ENCODE data around the gene BACH2. TPM values are rescaled to one million over a fixed set of nuclear protein-coding genes. Genes with fewer than 3 reads are reported as not detected.

BACH2 gene
- total and polyA plus RNA-seq, 9 of the 15 experiments (the other 6 are each of a cell fraction or from before 2014, with no cell fraction given), result 0.06 to 3.1 (median 0.59) TPM

DNA sequence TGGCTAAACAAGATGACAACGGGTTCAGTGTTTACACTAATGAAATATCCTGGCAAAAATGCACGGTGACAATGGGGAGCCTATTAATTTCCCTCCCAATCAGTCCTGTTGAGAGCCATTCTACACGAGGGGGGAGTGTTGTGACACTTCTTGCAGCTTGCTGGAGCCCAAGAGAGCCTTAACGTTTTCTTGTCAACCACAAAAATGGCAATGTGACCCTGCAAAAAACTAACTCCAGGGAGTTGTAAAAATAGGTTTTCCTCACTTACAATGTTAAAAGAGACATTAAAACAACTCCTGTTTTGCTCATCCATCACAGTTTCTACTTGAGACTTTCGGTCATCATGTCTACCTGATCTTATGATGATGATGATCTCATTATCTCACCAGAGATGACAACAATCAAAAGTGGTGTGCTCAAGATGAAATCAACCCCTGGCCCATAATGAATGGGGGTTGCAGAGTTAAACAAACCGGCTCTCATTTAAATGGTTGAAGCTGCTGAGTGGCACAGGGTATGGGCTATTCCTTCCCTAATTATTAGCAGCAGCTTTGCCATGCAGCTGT lies 344.5 kb downstream of the BACH2 start (continued):
- no peak for TF ChIP-seq PHTF2 (CRISPR knock-in tag; IDR thresholded peaks at IDR 0.05)

DNA sequence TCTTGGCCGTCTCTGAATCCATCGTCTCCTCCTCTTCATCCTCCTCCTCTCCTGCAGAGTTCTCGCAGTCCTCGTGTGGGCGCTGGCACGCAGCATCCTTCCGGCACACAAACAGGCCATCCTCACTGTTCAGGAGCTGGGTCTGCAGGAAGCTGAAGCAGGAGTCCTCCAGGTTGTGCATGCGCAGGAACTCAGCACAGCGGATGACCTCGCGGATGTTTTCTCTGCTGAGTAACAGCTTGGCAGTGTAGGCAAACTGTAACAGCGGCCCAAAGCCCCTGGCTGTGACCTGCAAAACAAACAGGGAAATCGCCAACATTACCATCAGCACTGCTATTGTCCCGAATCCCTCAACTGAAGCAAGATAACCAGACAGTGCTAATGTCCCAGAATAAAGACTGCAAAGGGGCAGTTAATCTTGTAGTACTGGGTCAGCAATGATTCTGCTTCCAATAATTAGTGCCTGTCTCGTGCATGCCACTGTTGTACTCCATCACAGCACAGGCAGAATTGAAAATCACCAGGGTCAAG lies 345.0 kb downstream of the BACH2 start:
- no peaks in the 10 kb centered on the region for H3K36me3 ChIP-seq (ENCODE audit: control insufficient read depth, insufficient read depth, low read length)
- intact Hi-C loops (cut with micrococcal nuclease) (no loop called here), in situ Hi-C loops (cut with MboI) (no loop called here)
- H3K9ac ChIP-seq (ENCODE audit: insufficient read depth in 1 of 2, low read depth in 2 of 2, low read length in 2 of 2), result peak overlapping the region in 1 of 2 experiments; percentile 31; a peak in 1 of 4 replicates
- peak in 1 of 2 experiments; percentile 16; a peak in 1 of 4 replicates for TF ChIP-seq RAD21 (CRISPR knock-in tag; conservative IDR thresholded peaks at IDR 0.05 in 1 of 2, IDR thresholded peaks at IDR 0.05 in 1 of 2)
- TF ChIP-seq CTBP1 (IDR thresholded peaks at IDR 0.05; ENCODE audit: borderline replicate concordance), result 0 out of 2 replicates have a peak, but pooled peaks have one; percentile 20
- TF ChIP-seq, protein P1, sequence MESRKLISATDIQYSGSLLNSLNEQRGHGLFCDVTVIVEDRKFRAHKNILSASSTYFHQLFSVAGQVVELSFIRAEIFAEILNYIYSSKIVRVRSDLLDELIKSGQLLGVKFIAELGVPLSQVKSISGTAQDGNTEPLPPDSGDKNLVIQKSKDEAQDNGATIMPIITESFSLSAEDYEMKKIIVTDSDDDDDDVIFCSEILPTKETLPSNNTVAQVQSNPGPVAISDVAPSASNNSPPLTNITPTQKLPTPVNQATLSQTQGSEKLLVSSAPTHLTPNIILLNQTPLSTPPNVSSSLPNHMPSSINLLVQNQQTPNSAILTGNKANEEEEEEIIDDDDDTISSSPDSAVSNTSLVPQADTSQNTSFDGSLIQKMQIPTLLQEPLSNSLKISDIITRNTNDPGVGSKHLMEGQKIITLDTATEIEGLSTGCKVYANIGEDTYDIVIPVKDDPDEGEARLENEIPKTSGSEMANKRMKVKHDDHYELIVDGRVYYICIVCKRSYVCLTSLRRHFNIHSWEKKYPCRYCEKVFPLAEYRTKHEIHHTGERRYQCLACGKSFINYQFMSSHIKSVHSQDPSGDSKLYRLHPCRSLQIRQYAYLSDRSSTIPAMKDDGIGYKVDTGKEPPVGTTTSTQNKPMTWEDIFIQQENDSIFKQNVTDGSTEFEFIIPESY (CRISPR knock-in tag; IDR thresholded peaks at IDR 0.05), result peak; percentile 75
- TF ChIP-seq NRF1 (conservative IDR thresholded peaks at IDR 0.05 in 1 of 2, IDR thresholded peaks at IDR 0.05 in 1 of 2), result peak in 1 of 2 experiments; percentile 52; a peak in 2 of 4 replicates
- TF ChIP-seq BHLHE40 (IDR thresholded peaks at IDR 0.05; ENCODE audit: low read length), result no peak
- ChIA-PET POLR2A (interaction anchor here (0.6 to 1.0 kb wide), 2 partner anchors 14 to 93 kb away, joined by 3 read pairs; no protein-coding TSS in a partner anchor), CTCF (ENCODE audit: low intra/inter-chr PET ratio) (no interaction called here)
- peaks cover 0 to 3% of the 10 kb centered on the region in 2 experiments; a peak in 1 of 5 replicates for H3K4me1 ChIP-seq (replicated peaks in 1 of 2; ENCODE audit: control insufficient read depth in 2 of 2, insufficient read depth in 2 of 2, low read length in 2 of 2)
- no peaks in the 10 kb centered on the region for H3K9me1 ChIP-seq (ENCODE audit: control insufficient read depth, insufficient read depth, low read length)
- peaks cover 3 to 20% of the 10 kb centered on the region in 2 experiments; a peak in 3 of 5 replicates for H3K27me3 ChIP-seq (ENCODE audit: control insufficient read depth in 2 of 2, insufficient read depth in 2 of 2, low read length in 2 of 2)
- H3K9me3 ChIP-seq (replicated peaks; ENCODE audit: control insufficient read depth, insufficient read depth, low read depth, low read length), result no peaks in the 10 kb centered on the region
- no peak overlapping the region for H3K4me2 ChIP-seq (ENCODE audit: insufficient read depth, low read length)
- BruUV-seq (replicated peaks), result no TSS peak
- H2AFZ ChIP-seq (ENCODE audit: low read depth, low read length), result no peak overlapping the region
- 34% methylated on average over 15 of the region's 15 CpGs for WGBS (ENCODE audit: insufficient coverage, low coverage, missing lambda C conversion rate)
- H3K4me3 ChIP-seq, result no peak overlapping the region
- DNase-seq (ENCODE audit: extremely low read depth in 1 of 4, low spot score in 3 of 4) (no peak), FAIRE-seq (no peak), ATAC-seq (peak; percentile 44)
- H3K79me2 ChIP-seq (ENCODE audit: control insufficient read depth, insufficient read depth, low read length), result no peaks in the 10 kb centered on the region
- no peaks in the 10 kb centered on the region for H4K20me1 ChIP-seq (replicated peaks; ENCODE audit: control insufficient read depth, insufficient read depth, low read length)
- no peak overlapping the region for H3K27ac ChIP-seq (ENCODE audit: extremely low read depth, low read depth, low read length)

Measured in K562 (cell line).